NT2/D1 (cell line): ENCODE results near the gene TSPAN1.

Experiments
- SUZ12 ChIP-seq: IDR thresholded peaks from 2 replicates; pipeline ENCODE4 v1.6.1; 2011; ENCODE audit not compliant: insufficient read length, insufficient read depth; ENCODE audit errors: extremely low read depth
- YY1 ChIP-seq: IDR thresholded peaks from 2 replicates; pipeline ENCODE4 v1.6.1; 2011; ENCODE audit not compliant: insufficient read length, insufficient read depth
- ZNF274 ChIP-seq: IDR thresholded peaks from 2 replicates; pipeline ENCODE4 v1.6.1; 2011; ENCODE audit warnings: mild to moderate bottlenecking, low read depth, low read length

DNA sequence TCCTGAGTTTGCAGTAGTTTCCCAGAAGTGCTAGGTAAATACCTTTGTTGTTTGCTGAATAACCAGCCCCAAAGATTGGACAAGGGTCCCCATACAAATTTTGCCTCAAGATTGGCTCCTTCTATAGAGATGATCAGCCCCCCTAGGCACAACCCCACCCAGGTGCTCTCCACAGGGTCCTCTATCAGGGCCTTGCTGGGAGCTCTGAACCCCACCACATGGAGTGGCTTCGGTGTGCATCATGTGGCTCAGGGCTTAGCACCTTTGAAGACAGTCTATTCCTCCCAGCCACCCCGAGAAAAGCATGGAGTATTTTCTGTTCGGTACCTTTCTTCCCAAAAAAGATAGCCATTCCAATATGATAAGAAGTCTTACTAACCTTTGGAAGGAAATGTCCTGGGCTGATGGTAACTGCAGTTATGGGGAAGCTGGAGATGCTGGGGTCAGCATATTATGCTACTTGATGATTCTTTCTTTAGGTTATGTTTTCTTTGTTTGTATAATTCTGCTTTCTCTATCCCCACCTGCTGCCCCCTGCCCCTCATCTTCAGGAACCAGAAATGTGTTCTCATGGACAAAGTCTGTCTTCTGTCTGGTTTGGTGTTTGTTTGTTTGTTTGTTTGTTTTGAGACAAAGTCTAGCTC, 5.0 kb upstream of the TSPAN1 start:
- no peak for TF ChIP-seq YY1
- no peak for TF ChIP-seq ZNF274
- TF ChIP-seq SUZ12: no peak
